Muscle of leg (tissue), 11 donors: Measurements from ENCODE around the gene TSPAN18. TPM values are rescaled to one million over a fixed set of nuclear protein-coding genes. Genes with fewer than 3 reads are reported as not detected.
A peak's percentile ranks its signal among the peaks of the same experiment; 100 is the strongest.

Experiments used
- DNase-seq: peaks from one replicate; pipeline ENCODE4 v3.0.0; 2013
- H3K27ac ChIP-seq: one replicate; pipeline ENCODE4 v1.5.1; 2013; ENCODE audit warnings: mild to moderate bottlenecking, low read length, control low read depth
- H3K27me3 ChIP-seq: one replicate; pipeline ENCODE4 v1.6.1; 2013; ENCODE audit warnings: low read length; ENCODE audit not compliant: control insufficient read depth, insufficient read depth
- H3K36me3 ChIP-seq: one replicate; pipeline ENCODE4 v1.6.1; 2013; ENCODE audit warnings: low read length; ENCODE audit not compliant: control insufficient read depth, insufficient read depth
- H3K4me1 ChIP-seq: one replicate; pipeline ENCODE4 v1.6.1; 2013; ENCODE audit warnings: low read length; ENCODE audit not compliant: control insufficient read depth, insufficient read depth
- H3K4me3 ChIP-seq: one replicate; pipeline ENCODE4 v1.5.1; 2013; ENCODE audit warnings: low read length, control low read depth
- H3K9me3 ChIP-seq: replicated peaks from 2 replicates; pipeline ENCODE4 v1.6.1; 2013; ENCODE audit warnings: low read depth, low read length; ENCODE audit not compliant: control insufficient read depth
- WGBS: methylation state at CpG from one replicate; pipeline ENCODE4 v1.1.5; 2013; ENCODE audit warnings: missing lambda C conversion rate; ENCODE audit not compliant: insufficient coverage; 5-methylcytosine and 5-hydroxymethylcytosine counted together
- polyA plus RNA-seq, 8 donors: library from polyadenylated mRNA; unstranded; fragments of 120-200 nt; gene quantifications; one replicate each; pipeline versions ENCODE4 v1.2.1 to v1.2.3, GENCODE V29; 2013; ENCODE audit warnings: inconsistent platforms in 1 of 8, low replicate concordance in 1 of 8; ENCODE audit not compliant: insufficient read length in 8 of 8, insufficient read depth in 1 of 8
- total RNA-seq: library from RNA; stranded (reverse); fragments of 120-200 nt; gene quantifications from one replicate; pipeline ENCODE4 v1.2.4, GENCODE V29; 2013

Gene TSPAN18
- total and polyA plus RNA-seq, 9 donors = 15.2 to 63.9 (median 44.0) TPM

GRCh38 chr11:44816761-44817160 is 90.0 kb downstream of the TSPAN18 start:
- Histone ChIP-seq H3K9me3 (peaks cover 5% of the 10 kb centered on the region), H3K4me1 (peaks cover 24% of the 10 kb centered on the region), H3K36me3 (no peaks in the 10 kb centered on the region), H3K27me3 (no peaks in the 10 kb centered on the region), H3K27ac (no peak overlapping the region), H3K4me3 (no peak overlapping the region)
- no peak for DNase-seq
- WGBS = 80% methylated on average over 2 of the region's 3 CpGs

- Histone ChIP-seq H3K9me3 (peaks cover 5% of the 10 kb centered on the region), H3K4me3 (no peak overlapping the region), H3K27ac (peak overlapping the region; percentile 47), H3K27me3 (no peaks in the 10 kb centered on the region), H3K4me1 (peaks cover 20% of the 10 kb centered on the region), H3K36me3 (no peaks in the 10 kb centered on the region)
- WGBS = 90% methylated on average over 2 of the region's 4 CpGs
- DNase-seq = no peak
Measured at GRCh38 chr11:44817207-44817949, 90.6 kb downstream of the TSPAN18 start.

- DNase-seq = no peak
- Histone ChIP-seq H3K4me3 (no peak overlapping the region), H3K4me1 (peaks cover 13% of the 10 kb centered on the region), H3K36me3 (no peaks in the 10 kb centered on the region), H3K27ac (no peak overlapping the region), H3K27me3 (no peaks in the 10 kb centered on the region), H3K9me3 (peaks cover 5% of the 10 kb centered on the region)
- 68% methylated on average over 3 of the region's 4 CpGs for whole genome bisulfite sequencing
Measured at GRCh38 chr11:44818110-44818509, 91.3 kb downstream of the TSPAN18 start.

- 61% methylated on average over 5 of the region's 8 CpGs for WGBS
- H3K27ac ChIP-seq = no peak overlapping the region
- no peak overlapping the region for H3K4me3 ChIP-seq
- peaks cover 6% of the 10 kb centered on the region for H3K4me1 ChIP-seq
- H3K27me3 ChIP-seq = no peaks in the 10 kb centered on the region
- DNase-seq = no peak
- no peaks in the 10 kb centered on the region for H3K36me3 ChIP-seq
- peaks cover 5% of the 10 kb centered on the region for H3K9me3 ChIP-seq
Measured at GRCh38 chr11:44819346-44819745, 92.6 kb downstream of the TSPAN18 start.

- Histone ChIP-seq H3K4me1 (peaks cover 9% of the 10 kb centered on the region), H3K9me3 (peaks cover 2% of the 10 kb centered on the region), H3K36me3 (no peaks in the 10 kb centered on the region), H3K27ac (no peak overlapping the region), H3K4me3 (no peak overlapping the region), H3K27me3 (no peaks in the 10 kb centered on the region)
- DNase-seq = no peak
- WGBS = 80% methylated on average over 1 of the region's 2 CpGs
Measured at GRCh38 chr11:44822369-44822768, 95.6 kb downstream of the TSPAN18 start.

GRCh38 chr11:44823006-44823405 is 96.2 kb downstream of the TSPAN18 start:
- H3K36me3 ChIP-seq = no peaks in the 10 kb centered on the region
- WGBS = 76% methylated on average over 8 of the region's 9 CpGs
- H3K9me3 ChIP-seq = no peaks in the 10 kb centered on the region
- H3K27ac ChIP-seq = no peak overlapping the region
- H3K27me3 ChIP-seq = no peaks in the 10 kb centered on the region
- DNase-seq = no peak
- H3K4me3 ChIP-seq = no peak overlapping the region
- H3K4me1 ChIP-seq = peaks cover 8% of the 10 kb centered on the region

GRCh38 chr11:44823868-44824267 is 97.1 kb downstream of the TSPAN18 start:
- H3K4me1 ChIP-seq = peaks cover 8% of the 10 kb centered on the region
- DNase-seq = no peak
- H3K27ac ChIP-seq = no peak overlapping the region
- 76% methylated on average over 7 of the region's 9 CpGs for WGBS
- no peaks in the 10 kb centered on the region for H3K36me3 ChIP-seq
- H3K27me3 ChIP-seq = no peaks in the 10 kb centered on the region
- no peak overlapping the region for H3K4me3 ChIP-seq
- no peaks in the 10 kb centered on the region for H3K9me3 ChIP-seq

GRCh38 chr11:44824300-44824704 is 97.5 kb downstream of the TSPAN18 start:
- no peak for DNase-seq
- no peaks in the 10 kb centered on the region for H3K36me3 ChIP-seq
- H3K4me1 ChIP-seq = peaks cover 8% of the 10 kb centered on the region
- H3K27me3 ChIP-seq = no peaks in the 10 kb centered on the region
- H3K9me3 ChIP-seq = no peaks in the 10 kb centered on the region
- no peak overlapping the region for H3K4me3 ChIP-seq
- 52% methylated on average over 5 of the region's 5 CpGs for WGBS
- no peak overlapping the region for H3K27ac ChIP-seq

- no peak for DNase-seq
- Histone ChIP-seq H3K27ac (no peak overlapping the region), H3K4me3 (no peak overlapping the region), H3K4me1 (peaks cover 8% of the 10 kb centered on the region), H3K9me3 (no peaks in the 10 kb centered on the region), H3K36me3 (no peaks in the 10 kb centered on the region), H3K27me3 (no peaks in the 10 kb centered on the region)
- 68% methylated on average over 10 of the region's 14 CpGs for WGBS
Measured at GRCh38 chr11:44825058-44825785, 98.5 kb downstream of the TSPAN18 start.

GRCh38 chr11:44826922-44827643 is 100.3 kb downstream of the TSPAN18 start:
- Histone ChIP-seq H3K27me3 (no peaks in the 10 kb centered on the region), H3K9me3 (no peaks in the 10 kb centered on the region), H3K27ac (no peak overlapping the region), H3K36me3 (no peaks in the 10 kb centered on the region), H3K4me3 (no peak overlapping the region), H3K4me1 (peaks cover 8% of the 10 kb centered on the region)
- WGBS = 73% methylated on average over 5 of the region's 7 CpGs
- DNase-seq = no peak
